Astrocyte (in vitro differentiated cells and primary cell): ENCODE measurements around the gene ENTR1. TPM values are rescaled to one million over a fixed set of nuclear protein-coding genes. Genes with fewer than 3 reads are reported as not detected.

Experiments used
- DNase-seq: peaks from one replicate; pipeline ENCODE4 v3.0.0-alpha.2; 2010; ENCODE audit warnings: low read depth
- FAIRE-seq: peaks from 2 replicates; lab custom pipeline; 2011; peaks lifted over from hg19 to GRCh38; lab: Jason Lieb, UNC
- H2AFZ ChIP-seq: 2 replicates; pipeline ENCODE4 v1.6.0; 2012; ENCODE audit warnings: low read depth, low read length, inconsistent platforms
- H3K27ac ChIP-seq: 2 replicates; pipeline ENCODE4 v1.5.1; 2011; ENCODE audit warnings: low read depth, low read length, inconsistent platforms
- H3K27me3 ChIP-seq: 2 replicates; pipeline ENCODE4 v1.6.0; 2011; ENCODE audit warnings: low read length, inconsistent platforms; ENCODE audit not compliant: insufficient read depth
- H3K36me3 ChIP-seq: 2 replicates; pipeline ENCODE4 v1.5.1; 2011; ENCODE audit warnings: low read length, inconsistent platforms; ENCODE audit not compliant: insufficient read depth
- H3K4me1 ChIP-seq: 2 replicates; pipeline ENCODE4 v1.5.1; 2011; ENCODE audit warnings: low read length, inconsistent platforms; ENCODE audit not compliant: insufficient read depth
- H3K4me2 ChIP-seq: 2 replicates; pipeline ENCODE4 v1.6.0; 2012; ENCODE audit warnings: low read length, inconsistent platforms
- H3K4me3 ChIP-seq: 2 replicates; pipeline ENCODE4 v1.5.1; 2011; ENCODE audit warnings: low read depth, mild to moderate bottlenecking, low read length, inconsistent platforms; ENCODE audit not compliant: insufficient read depth
- H3K79me2 ChIP-seq: 2 replicates; pipeline ENCODE4 v1.6.0; 2012; ENCODE audit warnings: mild to moderate bottlenecking, low read length, inconsistent platforms; ENCODE audit not compliant: insufficient read depth
- H3K9ac ChIP-seq: 2 replicates; pipeline ENCODE4 v1.6.0; 2012; ENCODE audit warnings: mild to moderate bottlenecking, low read length, inconsistent platforms
- H3K9me3 ChIP-seq: 2 replicates; pipeline ENCODE4 v1.5.1; 2012; ENCODE audit warnings: low read depth, mild to moderate bottlenecking, low read length, inconsistent platforms; ENCODE audit not compliant: insufficient read depth
- H4K20me1 ChIP-seq: 2 replicates; pipeline ENCODE4 v1.6.0; 2012; ENCODE audit warnings: low read length, inconsistent platforms; ENCODE audit not compliant: insufficient read depth
- H3K27ac Mint-ChIP-seq: one replicate; pipeline ENCODE4 v1.8.0; 2021; ENCODE audit warnings: mild to moderate bottlenecking, mixed read lengths; ENCODE audit not compliant: unreplicated experiment
- H3K27me3 Mint-ChIP-seq: one replicate; pipeline ENCODE4 v1.8.0; 2021; ENCODE audit warnings: low read depth, mixed read lengths; ENCODE audit not compliant: unreplicated experiment
- H3K36me3 Mint-ChIP-seq: one replicate; pipeline ENCODE4 v1.8.0; 2021; ENCODE audit warnings: low read depth, mixed read lengths; ENCODE audit not compliant: unreplicated experiment
- H3K4me1 Mint-ChIP-seq: one replicate; pipeline ENCODE4 v1.8.0; 2021; ENCODE audit warnings: low read depth, mixed read lengths; ENCODE audit not compliant: unreplicated experiment
- H3K4me3 Mint-ChIP-seq: one replicate; pipeline ENCODE4 v1.8.0; 2021; ENCODE audit warnings: mild to moderate bottlenecking, moderate library complexity, mixed read lengths; ENCODE audit not compliant: unreplicated experiment
- H3K9me3 Mint-ChIP-seq: one replicate; pipeline ENCODE4 v1.8.0; 2021; ENCODE audit warnings: mild to moderate bottlenecking, mixed read lengths; ENCODE audit not compliant: unreplicated experiment
- CTCF ChIP-seq: IDR thresholded peaks from 2 replicates; pipeline ENCODE4 v1.5.1; 2011; ENCODE audit warnings: low read depth, mild to moderate bottlenecking, inconsistent platforms, low read length, moderate library complexity; ENCODE audit not compliant: insufficient read depth
- EZH2 ChIP-seq: IDR thresholded peaks from 2 replicates; pipeline ENCODE4 v1.6.1; 2012; ENCODE audit warnings: mild to moderate bottlenecking, low read length, inconsistent platforms; ENCODE audit not compliant: insufficient read depth
- total RNA-seq: library from RNA; stranded (reverse); gene quantifications from 2 replicates; pipeline ENCODE4 v1.2.1, GENCODE V29; 2021

ENTR1 gene
- total RNA-seq, 1 donor from 2014 or later = 71.7 TPM

GRCh38 chr9:136454026-136454796 is 43.8 kb upstream of the ENTR1 start:
- Mint-ChIP-seq H3K27ac (no peak overlapping the region), H3K36me3 (peaks cover 30% of the 10 kb centered on the region), H3K27me3 (no peaks in the 10 kb centered on the region), H3K4me3 (no peak overlapping the region), H3K9me3 (no peaks in the 10 kb centered on the region), H3K4me1 (no peaks in the 10 kb centered on the region)
- no peak overlapping the region for H3K4me3 ChIP-seq
- H3K4me2 ChIP-seq = no peak overlapping the region
- H3K27me3 ChIP-seq = no peaks in the 10 kb centered on the region
- H3K9me3 ChIP-seq = no peaks in the 10 kb centered on the region
- H2AFZ ChIP-seq = no peak overlapping the region
- no peak for TF ChIP-seq CTCF
- TF ChIP-seq EZH2 = no peak
- peaks cover 17% of the 10 kb centered on the region for H3K79me2 ChIP-seq
- FAIRE-seq (no peak), DNase-seq (no peak)
- H3K4me1 ChIP-seq = no peaks in the 10 kb centered on the region
- no peak overlapping the region for H3K9ac ChIP-seq
- peaks cover 66% of the 10 kb centered on the region for H4K20me1 ChIP-seq
- peaks cover 31% of the 10 kb centered on the region for H3K36me3 ChIP-seq
- no peak overlapping the region for H3K27ac ChIP-seq

- Mint-ChIP-seq H3K9me3 (no peaks in the 10 kb centered on the region), H3K36me3 (peaks cover 24% of the 10 kb centered on the region), H3K27me3 (no peaks in the 10 kb centered on the region), H3K4me1 (no peaks in the 10 kb centered on the region), H3K4me3 (no peak overlapping the region), H3K27ac (no peak overlapping the region)
- Histone ChIP-seq H3K9ac (no peak overlapping the region), H3K27ac (no peak overlapping the region), H3K27me3 (no peaks in the 10 kb centered on the region), H4K20me1 (peaks cover 69% of the 10 kb centered on the region), H3K4me1 (no peaks in the 10 kb centered on the region), H3K36me3 (peaks cover 28% of the 10 kb centered on the region), H3K4me3 (no peak overlapping the region), H3K79me2 (peaks cover 17% of the 10 kb centered on the region), H3K4me2 (no peak overlapping the region), H3K9me3 (no peaks in the 10 kb centered on the region), H2AFZ (no peak overlapping the region)
- FAIRE-seq (no peak), DNase-seq (no peak)
- TF ChIP-seq EZH2 (no peak), CTCF (no peak)
These were observed 42.9 kb upstream of the ENTR1 start for GRCh38 chr9:136453326-136453725.
